MM.1S (cell line): ENCODE data around the gene A4GNT.

ENCODE experiments used
- DNase-seq: peaks from one replicate; pipeline ENCODE4 v3.0.0-alpha.2; 2015
- H2AFZ ChIP-seq: fragments of 300-600 bp; sonication (generic); 2 replicates; pipeline ENCODE4 v1.6.0; 2016; ENCODE audit warnings: antibody characterized with exemption, low read length
- H3F3A ChIP-seq: fragments of 300-600 bp; sonication (generic); 2 replicates; pipeline ENCODE4 v1.6.1; 2016; ENCODE audit warnings: mild to moderate bottlenecking, antibody characterized with exemption, low read length, moderate library complexity, mixed read lengths; ENCODE audit not compliant: insufficient read depth
- H3K27ac ChIP-seq: fragments of 300-600 bp; sonication (generic); 2 replicates; pipeline ENCODE4 v1.5.1; 2016; ENCODE audit warnings: mild to moderate bottlenecking, low read length
- H3K27me3 ChIP-seq: fragments of 300-600 bp; sonication (generic); replicated peaks from 2 replicates; pipeline ENCODE4 v1.6.0; 2016; ENCODE audit warnings: low read length; ENCODE audit not compliant: insufficient read depth
- H3K36me3 ChIP-seq: fragments of 300-600 bp; sonication (generic); replicated peaks from 2 replicates; pipeline ENCODE4 v1.6.1; 2016; ENCODE audit warnings: mild to moderate bottlenecking, low read length, mixed read lengths; ENCODE audit not compliant: insufficient read depth
- H3K4me1 ChIP-seq: fragments of 300-600 bp; sonication (generic); 2 replicates; pipeline ENCODE4 v1.6.1; 2016; ENCODE audit warnings: low read length, mixed read lengths
- H3K4me2 ChIP-seq: fragments of 300-600 bp; sonication (generic); 2 replicates; pipeline ENCODE4 v1.6.0; 2016; ENCODE audit warnings: low read depth, low read length
- H3K4me3 ChIP-seq: fragments of 300-600 bp; sonication (generic); 2 replicates; pipeline ENCODE4 v1.5.1; 2016; ENCODE audit warnings: low read length, mixed read lengths
- H3K79me2 ChIP-seq: fragments of 300-600 bp; sonication (generic); 2 replicates; pipeline ENCODE4 v1.6.1; 2016; ENCODE audit warnings: mixed run types, low read length, mixed read lengths
- H3K9ac ChIP-seq: fragments of 300-600 bp; sonication (generic); 2 replicates; pipeline ENCODE4 v1.6.1; 2016; ENCODE audit warnings: low read length, mixed read lengths
- H3K9me2 ChIP-seq: fragments of 300-600 bp; sonication (generic); replicated peaks from 2 replicates; pipeline ENCODE4 v1.6.1; 2016; ENCODE audit warnings: mild to moderate bottlenecking, low read length, mixed read lengths; ENCODE audit not compliant: insufficient read depth
- H3K9me3 ChIP-seq: fragments of 300-600 bp; sonication (generic); replicated peaks from 2 replicates; pipeline ENCODE4 v1.6.1; 2016; ENCODE audit warnings: mild to moderate bottlenecking, low read length, mixed read lengths; ENCODE audit not compliant: insufficient read depth
- H4K20me1 ChIP-seq: fragments of 300-600 bp; sonication (generic); 2 replicates; pipeline ENCODE4 v1.6.1; 2016; ENCODE audit warnings: mild to moderate bottlenecking, low read length, moderate library complexity, mixed read lengths; ENCODE audit not compliant: insufficient read depth
- CTCF ChIP-seq: fragments of 300-600 bp; sonication (generic); IDR thresholded peaks from 2 replicates; pipeline ENCODE4 v1.5.1; 2016; ENCODE audit warnings: antibody characterized with exemption, low read length, mixed read lengths
- EZH2 ChIP-seq: fragments of 300-600 bp; sonication (generic); optimal IDR thresholded peaks from 2 replicates; pipeline ENCODE3; 2017; ENCODE audit warnings: low read depth, mild to moderate bottlenecking, antibody characterized with exemption, low read length, mixed read lengths
- EZH2phosphoT487 ChIP-seq: fragments of 300-600 bp; sonication (generic); IDR thresholded peaks from 2 replicates; pipeline ENCODE4 v1.6.1; 2018; ENCODE audit warnings: antibody characterized with exemption, low read length

Gene A4GNT

GRCh38 chr3:138135833-138136194 is 3.6 kb upstream of the A4GNT start:
- Histone ChIP-seq H4K20me1 (no peaks in the 10 kb centered on the region), H3F3A (no peaks in the 10 kb centered on the region), H3K9ac (no peak overlapping the region), H3K4me2 (no peak overlapping the region), H3K27ac (no peak overlapping the region), H2AFZ (no peak overlapping the region), H3K4me3 (no peak overlapping the region), H3K79me2 (no peaks in the 10 kb centered on the region), H3K36me3 (no peaks in the 10 kb centered on the region), H3K4me1 (peaks cover 5% of the 10 kb centered on the region), H3K27me3 (no peaks in the 10 kb centered on the region), H3K9me2 (no peaks in the 10 kb centered on the region), H3K9me3 (no peaks in the 10 kb centered on the region)
- no peak for TF ChIP-seq EZH2phosphoT487
- TF ChIP-seq CTCF = no peak
- TF ChIP-seq EZH2 = no peak
- DNase-seq = no peak

- no peak for DNase-seq
- TF ChIP-seq CTCF (no peak), EZH2phosphoT487 (no peak), EZH2 (no peak)
- Histone ChIP-seq H3K9ac (no peak overlapping the region), H3K36me3 (no peaks in the 10 kb centered on the region), H3K79me2 (no peaks in the 10 kb centered on the region), H3K9me3 (no peaks in the 10 kb centered on the region), H3K27me3 (no peaks in the 10 kb centered on the region), H3K4me2 (no peak overlapping the region), H3K9me2 (no peaks in the 10 kb centered on the region), H3K4me1 (no peaks in the 10 kb centered on the region), H3K4me3 (no peak overlapping the region), H4K20me1 (no peaks in the 10 kb centered on the region), H3K27ac (no peak overlapping the region), H3F3A (no peaks in the 10 kb centered on the region), H2AFZ (no peak overlapping the region)
These were observed 3.1 kb upstream of the A4GNT start for GRCh38 chr3:138135146-138135832.

- Histone ChIP-seq H3K4me2 (no peak overlapping the region), H4K20me1 (no peaks in the 10 kb centered on the region), H3F3A (no peaks in the 10 kb centered on the region), H2AFZ (no peak overlapping the region), H3K9me3 (no peaks in the 10 kb centered on the region), H3K9me2 (no peaks in the 10 kb centered on the region), H3K27me3 (no peaks in the 10 kb centered on the region), H3K36me3 (no peaks in the 10 kb centered on the region), H3K27ac (no peak overlapping the region), H3K79me2 (no peaks in the 10 kb centered on the region), H3K4me1 (no peaks in the 10 kb centered on the region), H3K4me3 (no peak overlapping the region), H3K9ac (no peak overlapping the region)
- no peak for DNase-seq
- no peak for TF ChIP-seq EZH2
- no peak for TF ChIP-seq EZH2phosphoT487
These were observed 4.4 kb downstream of the A4GNT start for GRCh38 chr3:138127636-138128365.
